ENCODE data around the gene GRAP.

Gene GRAP

GRCh38 chr17:18985475-18985874 lies 61.3 kb downstream of the GRAP start:
- TF ChIP-seq CTCF (IDR thresholded peaks at IDR 0.05) = no peak
- H3K27me3 ChIP-seq = no peaks in the 10 kb centered on the region
- no peak overlapping the region for H3K27ac ChIP-seq
- no peaks in the 10 kb centered on the region for H3K9me3 ChIP-seq
- H3K4me3 ChIP-seq (ENCODE audit: low read depth in 1 of 2, low read length in 1 of 2) = no peak overlapping the region
- no peaks in the 10 kb centered on the region for H3K4me1 ChIP-seq (ENCODE audit: control insufficient read depth in 1 of 2, insufficient read depth in 1 of 2, low read depth in 1 of 2, low read length in 1 of 2)
- H3K36me3 ChIP-seq = peaks cover 73% of the 10 kb centered on the region

GRCh38 chr17:18984273-18985114 lies 62.3 kb downstream of the GRAP start:
- Histone ChIP-seq H3K4me3 (ENCODE audit: low read depth in 1 of 2, low read length in 1 of 2) (no peak overlapping the region), H3K27me3 (no peaks in the 10 kb centered on the region), H3K36me3 (peaks cover 78% of the 10 kb centered on the region), H3K27ac (no peak overlapping the region), H3K9me3 (no peaks in the 10 kb centered on the region), H3K4me1 (ENCODE audit: control insufficient read depth in 1 of 2, insufficient read depth in 1 of 2, low read depth in 1 of 2, low read length in 1 of 2) (no peaks in the 10 kb centered on the region)
- no peak for TF ChIP-seq CTCF (IDR thresholded peaks at IDR 0.05)

GRCh38 chr17:18981642-18982424 lies 64.9 kb downstream of the GRAP start:
- Histone ChIP-seq H3K4me1 (ENCODE audit: control insufficient read depth in 1 of 2, insufficient read depth in 1 of 2, low read depth in 1 of 2, low read length in 1 of 2) (no peaks in the 10 kb centered on the region), H3K36me3 (peaks cover 78% of the 10 kb centered on the region), H3K27ac (no peak overlapping the region), H3K27me3 (no peaks in the 10 kb centered on the region), H3K9me3 (no peaks in the 10 kb centered on the region), H3K4me3 (ENCODE audit: low read depth in 1 of 2, low read length in 1 of 2) (no peak overlapping the region)
- TF ChIP-seq CTCF (IDR thresholded peaks at IDR 0.05) = no peak

- no peaks in the 10 kb centered on the region for H3K27me3 ChIP-seq
- no peak for TF ChIP-seq CTCF (IDR thresholded peaks at IDR 0.05)
- H3K4me1 ChIP-seq (ENCODE audit: control insufficient read depth in 1 of 2, insufficient read depth in 1 of 2, low read depth in 1 of 2, low read length in 1 of 2) = no peaks in the 10 kb centered on the region
- no peak overlapping the region for H3K27ac ChIP-seq
- H3K9me3 ChIP-seq = no peaks in the 10 kb centered on the region
- H3K4me3 ChIP-seq (ENCODE audit: low read depth in 1 of 2, low read length in 1 of 2) = no peak overlapping the region
- peaks cover 80% of the 10 kb centered on the region for H3K36me3 ChIP-seq
Observed at GRCh38 chr17:18981335-18981641, 65.5 kb downstream of the GRAP start.

GRCh38 chr17:18980682-18981334 lies 65.9 kb downstream of the GRAP start:
- H3K27ac ChIP-seq = no peak overlapping the region
- peaks cover 80% of the 10 kb centered on the region for H3K36me3 ChIP-seq
- H3K4me3 ChIP-seq (ENCODE audit: low read depth in 1 of 2, low read length in 1 of 2) = no peak overlapping the region
- no peaks in the 10 kb centered on the region for H3K9me3 ChIP-seq
- H3K27me3 ChIP-seq = no peaks in the 10 kb centered on the region
- TF ChIP-seq CTCF (IDR thresholded peaks at IDR 0.05) = no peak
- no peaks in the 10 kb centered on the region for H3K4me1 ChIP-seq (ENCODE audit: control insufficient read depth in 1 of 2, insufficient read depth in 1 of 2, low read depth in 1 of 2, low read length in 1 of 2)
